Peyer's patch (tissue), 4 donors: ENCODE data around the gene POFUT2.

ENCODE experiments used
- POLR2A ChIP-seq, 2 donors: fragments of 450-650 bp; IDR thresholded peaks; one replicate each; pipeline ENCODE4 v1.5.1; 2017; ENCODE audit warnings: antibody characterized with exemption in 2 of 2, mild to moderate bottlenecking in 2 of 2, moderate library complexity in 2 of 2
- TF ChIP-seq, protein P1 (sequence below), 6 experiments: fragments of 450-650 bp in 4 of 6; fragments of 200-600 bp in 2 of 6; sonication (generic) in 1 of 6; IDR thresholded peaks; one replicate each; pipeline ENCODE4 v1.5.1; 2017 to 2019; ENCODE audit warnings: antibody characterized with exemption in 6 of 6, mild to moderate bottlenecking in 3 of 6, moderate library complexity in 1 of 6

DNA sequence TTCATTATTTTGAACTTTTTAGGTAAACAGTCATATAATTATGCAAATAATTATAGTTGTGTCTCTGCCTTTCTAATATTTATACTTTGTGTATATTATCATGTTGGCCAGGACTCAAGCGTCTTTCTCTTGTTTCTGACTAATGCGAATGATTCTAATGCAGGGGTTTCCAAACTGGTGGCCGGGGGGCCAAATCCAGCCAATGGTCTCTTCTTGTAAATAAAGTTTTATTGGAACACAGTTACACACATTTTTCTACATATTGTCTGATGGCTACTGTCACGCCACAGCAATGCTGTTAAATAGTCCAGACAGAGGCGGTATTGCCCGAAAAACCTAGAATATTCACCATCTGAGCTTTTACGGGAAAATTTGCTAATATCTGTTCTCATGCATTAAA is 8.9 kb upstream of the POFUT2 start:
- no peak for TF ChIP-seq POLR2A (IDR thresholded peaks at IDR 0.05)
- TF ChIP-seq, protein P1, sequence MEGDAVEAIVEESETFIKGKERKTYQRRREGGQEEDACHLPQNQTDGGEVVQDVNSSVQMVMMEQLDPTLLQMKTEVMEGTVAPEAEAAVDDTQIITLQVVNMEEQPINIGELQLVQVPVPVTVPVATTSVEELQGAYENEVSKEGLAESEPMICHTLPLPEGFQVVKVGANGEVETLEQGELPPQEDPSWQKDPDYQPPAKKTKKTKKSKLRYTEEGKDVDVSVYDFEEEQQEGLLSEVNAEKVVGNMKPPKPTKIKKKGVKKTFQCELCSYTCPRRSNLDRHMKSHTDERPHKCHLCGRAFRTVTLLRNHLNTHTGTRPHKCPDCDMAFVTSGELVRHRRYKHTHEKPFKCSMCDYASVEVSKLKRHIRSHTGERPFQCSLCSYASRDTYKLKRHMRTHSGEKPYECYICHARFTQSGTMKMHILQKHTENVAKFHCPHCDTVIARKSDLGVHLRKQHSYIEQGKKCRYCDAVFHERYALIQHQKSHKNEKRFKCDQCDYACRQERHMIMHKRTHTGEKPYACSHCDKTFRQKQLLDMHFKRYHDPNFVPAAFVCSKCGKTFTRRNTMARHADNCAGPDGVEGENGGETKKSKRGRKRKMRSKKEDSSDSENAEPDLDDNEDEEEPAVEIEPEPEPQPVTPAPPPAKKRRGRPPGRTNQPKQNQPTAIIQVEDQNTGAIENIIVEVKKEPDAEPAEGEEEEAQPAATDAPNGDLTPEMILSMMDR (IDR thresholded peaks at IDR 0.05): no peak
